Measurements from ENCODE around the gene MT2A. TPM values are rescaled to one million over a fixed set of nuclear protein-coding genes. Genes with fewer than 3 reads are reported as not detected.
A peak's percentile ranks its signal among the peaks of the same experiment; 100 is the strongest.

The MT2A gene
- 1,000 to 10,000 TPM in 3 of 4 donors, 100 to 1,000 TPM in 1; 342 to 5,614 (median 2,291) TPM for total RNA-seq
- polyA plus RNA-seq: over 10,000 TPM in 1 of 3 donors, 1,000 to 10,000 TPM in 2; 1,603 to 11,565 (median 3,170) TPM
- long read RNA-seq, donor 1, transcript MT2A-203 (1 exons, 903 nt): minor isoform, 19 of 271 reads
- long read RNA-seq, donor 1, transcript MT2A-201 (3 exons, 786 nt): major isoform, 250 of 271 reads
- long read RNA-seq, donor 1, partial matches to known transcripts: 0 of 271 reads
- long read RNA-seq, donor 1, other reads (novel, unspliced or antisense): 1 of 271 reads
- long read RNA-seq, donor 2, transcript MT2A-201 (3 exons, 786 nt): major isoform, 653 of 659 reads
- long read RNA-seq, donor 2, partial matches to known transcripts: 0 of 659 reads
- long read RNA-seq, donor 2, other reads (novel, unspliced or antisense): 0 of 659 reads

DNA sequence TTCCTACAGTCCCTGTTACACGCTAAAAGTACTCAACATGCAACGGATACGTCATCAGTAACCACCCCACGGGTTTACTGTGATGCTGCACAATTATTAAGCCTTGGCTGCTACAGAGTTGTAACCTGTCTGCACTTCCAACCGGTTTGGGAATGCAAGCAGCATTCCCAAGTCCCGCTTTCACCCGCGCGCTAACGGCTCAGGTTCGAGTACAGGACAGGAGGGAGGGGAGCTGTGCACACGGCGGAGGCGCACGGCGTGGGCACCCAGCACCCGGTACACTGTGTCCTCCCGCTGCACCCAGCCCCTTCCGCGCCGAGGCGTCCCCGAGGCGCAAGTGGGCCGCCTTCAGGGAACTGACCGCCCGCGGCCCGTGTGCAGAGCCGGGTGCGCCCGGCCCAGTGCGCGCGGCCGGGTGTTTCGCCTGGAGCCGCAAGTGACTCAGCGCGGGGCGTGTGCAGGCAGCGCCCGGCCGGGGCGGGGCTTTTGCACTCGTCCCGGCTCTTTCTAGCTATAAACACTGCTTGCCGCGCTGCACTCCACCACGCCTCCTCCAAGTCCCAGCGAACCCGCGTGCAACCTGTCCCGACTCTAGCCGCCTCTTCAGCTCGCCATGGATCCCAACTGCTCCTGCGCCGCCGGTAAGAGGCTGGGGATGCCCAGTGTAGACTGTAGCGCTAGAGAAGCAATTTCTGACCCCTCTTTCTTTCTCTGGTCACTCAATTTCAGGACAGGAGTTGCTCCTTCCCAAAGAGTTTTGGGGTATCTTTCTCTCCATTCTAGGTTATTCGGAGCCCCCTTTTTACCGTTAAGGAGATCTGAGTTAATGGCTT, at the start of gene MT2A:
TSS of gene MT2A (plus strand) at position 542 of the 833 bp plus-strand sequence. CDS start at position 614, 72 bp downstream.
- Histone ChIP-seq H3K27ac (peak within 1 kb of the TSS; percentile 99), H3K36me3 (ENCODE audit: insufficient read depth in 1 of 2, low read depth in 1 of 2) (no peaks in the 10 kb centered on the region), H3K9me3 (no peaks in the 10 kb centered on the region), H3K27me3 (ENCODE audit: insufficient read depth in 3 of 3, low read length in 2 of 3) (no peaks in the 10 kb centered on the region), H3K4me3 (peak within 1 kb of the TSS; percentile 89), H3K4me1 (peaks cover 65% of the 10 kb centered on the region)
- ATAC-seq: peak; percentile 48 to 66 (median 58)
- peak; percentile 97 for DNase-seq
- intact Hi-C loops (cut with DNase I): loop anchor here in 1 of 2 donors (2.0 kb wide), 1 partner anchor 75 kb away; the partner anchor contains the start of gene MT1X
- TF ChIP-seq CTCF (IDR thresholded peaks at IDR 0.05): no peak
- WGBS, 3 donors: 3 to 5% (median 3%) methylated on average over 55 to 62 of the region's 62 CpGs

DNA sequence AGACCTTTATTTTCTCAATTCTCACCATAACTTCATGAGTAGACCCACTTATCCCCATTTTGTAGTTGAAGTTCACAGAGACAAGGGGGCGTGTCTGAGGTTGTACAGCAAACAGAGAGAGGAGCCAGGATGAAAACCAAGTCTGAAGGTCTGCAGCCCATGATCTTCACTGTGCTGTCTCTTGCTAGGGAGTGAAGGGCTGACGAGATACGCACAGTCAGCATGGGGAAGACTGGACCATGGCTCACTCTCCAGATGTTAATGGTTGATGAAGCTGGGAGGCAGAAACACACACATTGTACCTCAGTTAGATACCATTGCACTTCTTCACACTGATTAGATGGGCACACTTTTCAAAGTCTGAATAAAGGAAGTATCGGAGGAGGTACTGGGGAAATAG, 49.3 kb upstream of the MT2A start:
- H3K4me3 ChIP-seq: no peak overlapping the region
- no peak overlapping the region for H3K27ac ChIP-seq
- ATAC-seq: no peak
- no peaks in the 10 kb centered on the region for H3K9me3 ChIP-seq
- WGBS, 3 donors: 81 to 95% (median 87%) methylated on average over 4 of the region's 4 CpGs
- intact Hi-C loops (cut with DNase I): no loop called here
- H3K4me1 ChIP-seq: peaks cover 3% of the 10 kb centered on the region
- H3K27me3 ChIP-seq (ENCODE audit: insufficient read depth in 3 of 3, low read length in 2 of 3): peaks cover 0 to 9% (median 0%) of the 10 kb centered on the region in 3 donors
- no peak for DNase-seq
- no peak for TF ChIP-seq CTCF (IDR thresholded peaks at IDR 0.05)
- no peaks in the 10 kb centered on the region for H3K36me3 ChIP-seq (ENCODE audit: insufficient read depth in 1 of 2, low read depth in 1 of 2)

GRCh38 chr16:56560447-56560846, 47.9 kb upstream of the MT2A start:
- H3K4me1 ChIP-seq: peaks cover 3% of the 10 kb centered on the region
- H3K27ac ChIP-seq: no peak overlapping the region
- DNase-seq (no peak), ATAC-seq (no peak)
- H3K9me3 ChIP-seq: no peaks in the 10 kb centered on the region
- H3K4me3 ChIP-seq: no peak overlapping the region
- intact Hi-C loops (cut with DNase I): no loop called here
- 38 to 78% (median 50%) methylated on average over 1 of the region's 1 CpG for WGBS, 3 donors
- no peak for TF ChIP-seq CTCF (IDR thresholded peaks at IDR 0.05)
- H3K27me3 ChIP-seq (ENCODE audit: insufficient read depth in 3 of 3, low read length in 2 of 3): peaks cover 0 to 9% (median 0%) of the 10 kb centered on the region in 3 donors
- H3K36me3 ChIP-seq (ENCODE audit: insufficient read depth in 1 of 2, low read depth in 1 of 2): no peaks in the 10 kb centered on the region

DNA sequence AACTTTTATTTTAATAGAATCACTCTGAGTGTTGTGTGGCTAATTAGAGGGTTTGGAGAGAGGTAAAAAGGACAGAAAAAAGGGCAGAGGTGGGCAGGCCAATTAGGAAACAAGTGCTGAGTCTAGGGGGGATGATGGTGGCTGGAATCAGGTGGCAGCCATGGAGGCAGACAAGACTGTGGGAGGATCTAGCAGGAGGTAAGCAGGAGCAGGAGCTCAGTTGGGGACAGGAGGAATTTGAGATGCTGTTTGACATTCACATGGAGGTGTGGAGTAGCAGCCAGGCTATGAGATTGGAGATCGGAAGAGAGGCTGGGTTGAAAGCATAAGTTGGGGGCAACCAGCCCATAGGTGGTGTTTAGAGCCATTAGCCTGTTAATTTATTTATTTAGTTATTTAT, 47.3 kb upstream of the MT2A start:
- no peaks in the 10 kb centered on the region for H3K9me3 ChIP-seq
- no peak for TF ChIP-seq CTCF (IDR thresholded peaks at IDR 0.05)
- H3K36me3 ChIP-seq (ENCODE audit: insufficient read depth in 1 of 2, low read depth in 1 of 2): no peaks in the 10 kb centered on the region
- 40 to 71% (median 40%) methylated on average over 1 of the region's 1 CpG for WGBS, 3 donors
- no peak overlapping the region for H3K4me3 ChIP-seq
- peaks cover 0 to 5% (median 0%) of the 10 kb centered on the region in 3 donors for H3K27me3 ChIP-seq (ENCODE audit: insufficient read depth in 3 of 3, low read length in 2 of 3)
- H3K4me1 ChIP-seq: peaks cover 3% of the 10 kb centered on the region
- no peak overlapping the region for H3K27ac ChIP-seq
- no peak for ATAC-seq
- no peak for DNase-seq
- intact Hi-C loops (cut with DNase I): no loop called here

Data from psoas muscle (tissue), 8 donors.